ENCODE results near the gene RBM47.

DNA sequence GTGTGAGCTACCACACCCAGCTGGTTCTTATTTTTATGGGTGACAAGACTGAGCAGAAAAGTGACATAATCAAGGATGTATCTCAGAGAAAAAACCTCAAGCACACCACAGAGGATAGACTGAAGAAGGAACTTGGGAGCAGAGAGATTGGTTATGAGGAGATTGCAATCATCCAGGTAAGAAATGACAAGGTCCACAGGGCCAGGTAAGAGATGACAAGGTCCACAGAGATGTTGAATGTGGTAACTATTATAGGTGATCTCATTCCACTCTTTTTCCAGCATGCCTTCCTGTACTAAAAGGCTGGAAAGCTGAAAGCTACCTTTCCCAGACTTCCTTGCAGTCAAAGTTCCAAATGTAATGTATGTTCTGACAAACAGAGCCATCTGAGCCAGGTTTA, 15.9 kb upstream of the RBM47 start:
- TF ChIP-seq CTCF (conservative IDR thresholded peaks at IDR 0.05 in 1 of 2, IDR thresholded peaks at IDR 0.05 in 1 of 2; ENCODE audit: low read depth in 1 of 2, low read length in 2 of 2): no peak
- TF ChIP-seq EZH2 (IDR thresholded peaks at IDR 0.05; ENCODE audit: low read length, missing control alignments): no peak
